AG10803 (cell line): ENCODE measurements around the gene GLIS1.

ENCODE experiments used
- DNase-seq: peaks from one replicate; pipeline ENCODE4 v3.0.0; 2010; ENCODE audit warnings: low read depth
- H3K4me3 ChIP-seq: 2 replicates; pipeline ENCODE4 v1.5.1; 2011; ENCODE audit warnings: mild to moderate bottlenecking, low read length, control low read depth
- CTCF ChIP-seq: conservative IDR thresholded peaks from 2 replicates; pipeline ENCODE4 v1.5.1; 2011; ENCODE audit warnings: mild to moderate bottlenecking, low read length, control low read depth, inconsistent platforms

GLIS1 gene

GRCh38 chr1:53576866-53577760 is 161.9 kb downstream of the GLIS1 start:
- no peak for DNase-seq
- no peak for TF ChIP-seq CTCF
- no peak overlapping the region for H3K4me3 ChIP-seq

GRCh38 chr1:53576381-53576801 is 162.6 kb downstream of the GLIS1 start:
- H3K4me3 ChIP-seq = no peak overlapping the region
- no peak for DNase-seq
- TF ChIP-seq CTCF = no peak

GRCh38 chr1:53575955-53576320 is 163.0 kb downstream of the GLIS1 start:
- no peak for TF ChIP-seq CTCF
- DNase-seq = no peak
- H3K4me3 ChIP-seq = no peak overlapping the region

- TF ChIP-seq CTCF = no peak
- no peak for DNase-seq
These were observed 163.6 kb downstream of the GLIS1 start for GRCh38 chr1:53575141-53575954.

GRCh38 chr1:53574621-53575020 is 164.3 kb downstream of the GLIS1 start:
- no peak for TF ChIP-seq CTCF
- DNase-seq = no peak
- no peak overlapping the region for H3K4me3 ChIP-seq

More at GRCh38 chr1:53575141-53575954, 163.6 kb downstream of the GLIS1 start:
- H3K4me3 ChIP-seq = no peak overlapping the region

- no peak for TF ChIP-seq CTCF
- H3K4me3 ChIP-seq = no peak overlapping the region
- no peak for DNase-seq
These were observed 165.0 kb downstream of the GLIS1 start for GRCh38 chr1:53573931-53574330.
